A673 (cell line): ENCODE data around the gene SLC44A1. TPM values are rescaled to one million over a fixed set of nuclear protein-coding genes. Genes with fewer than 3 reads are reported as not detected.

Experiments used
- BruUV-seq: library from RNA; stranded (reverse); fragments of 400-500 nt; replicated peaks from 2 replicates; lab custom pipeline; 2021; lab: Mats Ljungman, UMichigan
- CTCF ChIA-PET: fragments of 300-600 bp; sonication (Branson Sonifier 250); formaldehyde crosslinking; loops from one replicate; lab custom pipeline; 2022; ENCODE audit warnings: antibody characterized with exemption; lab: Charles Lee
- POLR2A ChIA-PET: fragments of 300-600 bp; sonication (Branson Sonifier 250); formaldehyde crosslinking; loops from one replicate; lab custom pipeline; 2022; ENCODE audit warnings: antibody characterized with exemption; ENCODE audit not compliant: low non-redundant PET; lab: Charles Lee
- DNase-seq: peaks from one replicate; pipeline ENCODE4 v3.0.0-alpha.2; 2015; ENCODE audit warnings: low spot score
- H3K27ac ChIP-seq: fragments of 200-600 bp; sonication (generic); 2 replicates; pipeline ENCODE4 v1.5.1; 2016; ENCODE audit warnings: mixed run types, low read depth, mild to moderate bottlenecking, mixed read lengths, antibody characterized with exemption, low read length; ENCODE audit not compliant: poor library complexity, severe bottlenecking
- H3K27me3 ChIP-seq: fragments of 200-600 bp; sonication (generic); replicated peaks from 2 replicates; pipeline ENCODE4 v1.6.1; 2017; ENCODE audit warnings: mixed run types, low read depth, mild to moderate bottlenecking, mixed read lengths, antibody characterized with exemption, low read length; ENCODE audit not compliant: insufficient read depth, poor library complexity
- H3K36me3 ChIP-seq: fragments of 200-600 bp; sonication (generic); 2 replicates; pipeline ENCODE4 v1.6.1; 2016; ENCODE audit warnings: mixed run types, mild to moderate bottlenecking, mixed read lengths, antibody characterized with exemption, low read length; ENCODE audit not compliant: insufficient read depth, poor library complexity, severe bottlenecking
- H3K4me1 ChIP-seq: fragments of 200-600 bp; sonication (generic); 2 replicates; pipeline ENCODE4 v1.6.1; 2017; ENCODE audit warnings: mixed run types, mild to moderate bottlenecking, mixed read lengths, antibody characterized with exemption, low read length; ENCODE audit not compliant: insufficient read depth, poor library complexity, severe bottlenecking
- H3K4me3 ChIP-seq: fragments of 200-600 bp; sonication (generic); 2 replicates; pipeline ENCODE4 v1.5.1; 2016; ENCODE audit warnings: low read depth, mixed run types, mild to moderate bottlenecking, mixed read lengths, low read length; ENCODE audit not compliant: poor library complexity, severe bottlenecking
- H3K9me3 ChIP-seq: fragments of 200-600 bp; sonication (generic); 2 replicates; pipeline ENCODE4 v1.6.1; 2016; ENCODE audit warnings: mixed run types, low read depth, mild to moderate bottlenecking, mixed read lengths, antibody characterized with exemption, low read length; ENCODE audit not compliant: poor library complexity, severe bottlenecking
- EZH2 ChIP-seq: fragments of 200-600 bp; sonication (generic); IDR thresholded peaks from 2 replicates; pipeline ENCODE4 v1.6.1; 2017; ENCODE audit warnings: borderline replicate concordance, low read depth, mild to moderate bottlenecking, mixed read lengths, antibody characterized with exemption, low read length; ENCODE audit not compliant: poor library complexity, severe bottlenecking
- intact Hi-C: fragments of 100-400 bp; cut with micrococcal nuclease; formaldehyde crosslinking; loops from one replicate; pipeline ENCODE4 v1.10.0; 2022; ENCODE audit not compliant: unreplicated experiment
- total RNA-seq: library from RNA; stranded (reverse); gene quantifications from 2 replicates; pipeline ENCODE4 v1.2.3, GENCODE V29; 2021
- TF ChIP-seq, protein P1 (sequence below): fragments of 300-800, 200-600 bp; sonication (generic); conservative IDR thresholded peaks from 2 replicates; pipeline ENCODE4 v1.5.1; 2017; ENCODE audit warnings: low read depth, mild to moderate bottlenecking, antibody characterized with exemption, low read length, moderate library complexity, mixed read lengths

SLC44A1 gene
- total RNA-seq, 1 experiment from 2014 or later: 11.9 TPM

DNA sequence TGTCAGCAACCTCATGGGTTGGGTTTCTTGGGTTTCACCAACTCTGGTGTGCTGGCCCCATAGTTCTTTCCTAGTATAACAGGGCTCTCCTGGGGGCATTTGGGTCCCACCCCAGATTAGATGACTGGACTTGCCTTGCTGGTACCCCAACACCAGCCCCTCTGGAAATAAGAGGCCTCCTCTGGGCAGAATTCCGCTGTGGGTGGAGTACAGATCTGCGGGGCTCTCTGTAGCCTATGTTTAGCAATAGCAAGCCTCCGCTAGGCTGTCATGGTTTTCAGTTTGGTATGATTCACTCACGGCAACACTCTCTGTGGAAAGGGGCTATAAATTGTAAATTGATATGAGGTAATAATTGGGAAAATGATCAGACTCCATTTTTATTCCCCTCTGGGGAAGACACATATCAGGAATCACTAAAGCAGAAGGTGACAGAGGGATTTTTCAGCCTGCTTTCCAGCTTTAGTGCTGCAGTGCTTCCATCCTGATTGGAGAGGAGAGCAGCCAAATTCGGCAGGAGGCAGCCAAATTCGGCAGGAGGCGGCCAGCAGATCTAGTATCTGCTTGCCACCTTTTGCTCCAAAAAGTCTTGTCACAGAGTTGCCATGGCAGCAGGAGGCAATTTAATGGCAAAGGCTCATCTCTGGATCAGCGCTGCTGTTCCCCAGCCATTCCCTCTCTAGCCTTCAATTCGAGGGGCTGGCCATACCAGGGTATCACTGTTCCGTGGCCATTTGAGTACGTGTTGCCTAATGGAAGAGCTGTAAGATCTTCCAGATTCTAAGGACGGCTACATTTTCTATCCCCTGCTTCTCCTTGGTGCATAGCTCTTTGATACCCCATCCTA lies 84.6 kb downstream of the SLC44A1 start:
- no TSS peak for BruUV-seq
- no peaks in the 10 kb centered on the region for H3K9me3 ChIP-seq
- no peaks in the 10 kb centered on the region for H3K4me1 ChIP-seq
- H3K4me3 ChIP-seq: no peak overlapping the region
- no peaks in the 10 kb centered on the region for H3K27me3 ChIP-seq
- ChIA-PET CTCF (no interaction called here), POLR2A (no interaction called here)
- intact Hi-C loops: no loop called here
- DNase-seq: no peak
- H3K36me3 ChIP-seq: no peaks in the 10 kb centered on the region
- no peak for TF ChIP-seq EZH2
- TF ChIP-seq, protein P1, sequence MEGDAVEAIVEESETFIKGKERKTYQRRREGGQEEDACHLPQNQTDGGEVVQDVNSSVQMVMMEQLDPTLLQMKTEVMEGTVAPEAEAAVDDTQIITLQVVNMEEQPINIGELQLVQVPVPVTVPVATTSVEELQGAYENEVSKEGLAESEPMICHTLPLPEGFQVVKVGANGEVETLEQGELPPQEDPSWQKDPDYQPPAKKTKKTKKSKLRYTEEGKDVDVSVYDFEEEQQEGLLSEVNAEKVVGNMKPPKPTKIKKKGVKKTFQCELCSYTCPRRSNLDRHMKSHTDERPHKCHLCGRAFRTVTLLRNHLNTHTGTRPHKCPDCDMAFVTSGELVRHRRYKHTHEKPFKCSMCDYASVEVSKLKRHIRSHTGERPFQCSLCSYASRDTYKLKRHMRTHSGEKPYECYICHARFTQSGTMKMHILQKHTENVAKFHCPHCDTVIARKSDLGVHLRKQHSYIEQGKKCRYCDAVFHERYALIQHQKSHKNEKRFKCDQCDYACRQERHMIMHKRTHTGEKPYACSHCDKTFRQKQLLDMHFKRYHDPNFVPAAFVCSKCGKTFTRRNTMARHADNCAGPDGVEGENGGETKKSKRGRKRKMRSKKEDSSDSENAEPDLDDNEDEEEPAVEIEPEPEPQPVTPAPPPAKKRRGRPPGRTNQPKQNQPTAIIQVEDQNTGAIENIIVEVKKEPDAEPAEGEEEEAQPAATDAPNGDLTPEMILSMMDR: no peak
- no peak overlapping the region for H3K27ac ChIP-seq

DNA sequence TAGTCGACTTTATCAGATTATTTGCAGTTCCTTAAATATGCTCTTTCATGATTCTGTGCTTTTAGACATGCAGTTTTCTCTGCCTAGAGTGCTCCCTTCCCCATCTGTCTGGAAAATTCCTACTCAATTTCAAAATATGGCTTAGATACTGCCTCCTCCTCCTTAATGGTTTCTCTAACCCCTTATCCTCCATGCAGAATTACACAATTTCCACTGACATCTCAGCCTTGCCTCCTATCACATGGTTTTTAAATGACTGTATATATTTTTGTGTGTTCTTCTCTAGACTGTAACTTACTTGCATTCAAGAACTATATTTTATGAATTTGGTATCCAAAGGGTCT lies 85.2 kb downstream of the SLC44A1 start:
- intact Hi-C loops: no loop called here
- no peaks in the 10 kb centered on the region for H3K27me3 ChIP-seq
- no peaks in the 10 kb centered on the region for H3K36me3 ChIP-seq
- DNase-seq: no peak
- no peak overlapping the region for H3K27ac ChIP-seq
- H3K4me1 ChIP-seq: no peaks in the 10 kb centered on the region
- ChIA-PET POLR2A (no interaction called here), CTCF (no interaction called here)
- no peak overlapping the region for H3K4me3 ChIP-seq
- BruUV-seq: no TSS peak
- no peak for TF ChIP-seq EZH2
- TF ChIP-seq, protein P1: no peak
- no peaks in the 10 kb centered on the region for H3K9me3 ChIP-seq

DNA sequence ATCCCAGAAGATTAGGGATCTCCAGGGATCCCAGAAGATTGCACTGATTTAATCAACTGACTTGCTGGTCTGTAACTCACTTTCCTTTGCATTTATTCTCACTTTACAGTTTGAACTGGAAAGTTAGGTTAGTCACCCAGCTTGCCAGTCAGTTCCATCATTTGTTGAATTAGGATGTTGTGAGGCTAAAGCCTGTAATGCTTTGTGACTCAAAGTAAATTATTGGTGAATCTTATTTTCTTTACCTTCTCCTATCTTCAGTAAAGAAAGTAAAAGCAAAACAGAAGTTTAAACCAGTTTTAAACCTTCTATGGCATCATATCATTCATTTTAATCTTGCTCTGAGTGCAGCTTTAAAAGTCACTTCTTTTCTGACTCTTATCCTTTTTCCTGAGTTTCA lies 85.8 kb downstream of the SLC44A1 start:
- CTCF ChIA-PET: no interaction called here
- POLR2A ChIA-PET: no interaction called here
- intact Hi-C loops: no loop called here

More for the DNA sequence above, 85.8 kb downstream of the SLC44A1 start:
- Histone ChIP-seq H3K27me3 (no peaks in the 10 kb centered on the region), H3K9me3 (no peaks in the 10 kb centered on the region), H3K27ac (no peak overlapping the region), H3K4me1 (no peaks in the 10 kb centered on the region), H3K4me3 (no peak overlapping the region), H3K36me3 (no peaks in the 10 kb centered on the region)
- TF ChIP-seq, protein P1: no peak
- no peak for TF ChIP-seq EZH2
- BruUV-seq: no TSS peak
- no peak for DNase-seq
